H4 (cell line): Measurements from ENCODE around the gene MCIDAS. TPM values are rescaled to one million over a fixed set of nuclear protein-coding genes. Genes with fewer than 3 reads are reported as not detected.

Experiments used
- DNase-seq: peaks from one replicate; pipeline ENCODE4 v3.0.0-alpha.2; 2015; ENCODE audit warnings: low spot score
- total RNA-seq: library from RNA; depleted of rRNA; stranded (reverse); fragments of >200 nt; shearing (Covaris generic); gene quantifications from 2 replicates; pipeline ENCODE4 v1.2.3, GENCODE V29; 2014

The MCIDAS gene
- total RNA-seq, 1 experiment from 2014 or later = 0.48 TPM

DNA sequence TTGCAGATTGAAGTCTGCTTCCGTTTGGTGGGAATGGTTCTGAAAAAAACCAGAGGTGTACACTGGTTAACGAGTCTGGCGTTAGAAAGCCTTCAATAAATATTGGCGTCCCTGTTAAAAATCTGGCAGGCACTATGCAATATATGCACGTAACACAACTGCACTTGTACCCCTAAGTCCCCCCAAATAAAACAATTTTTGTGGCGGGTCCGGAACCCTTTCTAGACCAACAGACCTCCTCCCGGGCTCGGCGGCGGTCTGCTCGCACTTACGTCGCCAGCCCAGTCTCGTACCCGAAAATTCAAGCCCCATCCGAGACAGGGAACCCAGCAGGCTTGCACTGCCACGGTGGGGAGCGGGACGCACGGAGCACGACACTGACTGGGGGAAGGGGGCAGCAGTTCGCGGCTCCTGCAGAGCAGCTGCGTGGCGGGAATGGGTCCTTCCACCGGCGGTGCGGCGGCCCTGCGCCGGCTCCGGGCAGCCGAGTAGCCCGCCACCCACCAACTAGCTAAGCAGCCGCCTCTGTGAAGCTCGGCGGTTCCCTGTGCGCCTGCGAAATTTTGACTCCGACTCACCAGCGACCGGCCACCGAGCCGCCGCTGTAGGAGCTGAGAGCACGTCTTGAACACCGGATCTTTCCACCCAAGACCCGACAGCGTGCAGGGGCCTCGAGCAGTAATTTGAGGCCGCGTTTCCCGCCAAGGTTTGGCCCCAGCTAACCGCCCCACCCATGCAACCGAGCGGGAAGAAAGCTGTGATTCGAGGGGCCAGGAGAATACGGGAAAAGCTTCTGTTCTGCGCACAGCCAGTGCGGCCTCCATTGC, 3.9 kb downstream of the MCIDAS start:
- DNase-seq = no peak

DNA sequence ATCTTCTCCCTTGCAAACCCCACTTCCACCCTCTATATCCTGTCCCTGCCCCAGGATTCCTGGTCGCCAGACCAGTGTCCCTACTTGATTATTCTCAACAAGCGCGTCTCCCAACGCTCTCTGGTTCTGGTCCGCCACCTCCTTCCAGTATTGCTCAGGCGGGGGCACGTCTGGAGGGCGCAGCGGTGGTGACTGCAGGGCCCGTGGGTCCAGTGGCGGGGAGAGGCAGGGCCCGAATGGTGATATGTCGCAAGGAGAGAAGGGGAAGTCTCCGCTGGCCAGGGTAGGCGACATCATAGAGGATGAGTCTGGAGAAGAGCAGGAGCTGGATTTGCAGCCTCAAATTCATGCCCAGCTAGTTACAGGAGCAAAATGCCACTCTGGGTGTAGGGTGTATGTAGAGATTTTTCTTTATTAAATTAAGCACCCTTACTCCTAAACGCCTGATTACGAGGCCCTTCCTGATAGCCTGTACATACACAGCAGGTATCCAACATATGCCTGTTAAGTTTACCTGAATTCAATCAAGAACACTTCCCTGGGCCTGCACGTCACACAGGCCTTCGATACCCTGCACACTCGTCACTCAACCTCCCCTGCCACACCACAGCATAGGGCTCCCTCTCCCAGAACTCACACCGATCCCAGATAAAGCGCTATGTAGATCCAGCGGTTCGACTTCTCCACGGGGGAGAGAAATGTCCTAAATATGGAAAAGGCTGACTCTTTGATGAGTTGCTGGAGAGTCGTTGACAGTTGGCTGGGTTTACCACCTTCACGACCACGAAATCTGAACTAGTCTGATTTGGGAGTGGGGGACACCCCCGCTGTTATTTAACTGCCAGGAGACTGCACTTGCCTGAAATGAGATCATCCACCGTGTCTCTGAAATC, 4.8 kb downstream of the MCIDAS start:
- DNase-seq = no peak

DNA sequence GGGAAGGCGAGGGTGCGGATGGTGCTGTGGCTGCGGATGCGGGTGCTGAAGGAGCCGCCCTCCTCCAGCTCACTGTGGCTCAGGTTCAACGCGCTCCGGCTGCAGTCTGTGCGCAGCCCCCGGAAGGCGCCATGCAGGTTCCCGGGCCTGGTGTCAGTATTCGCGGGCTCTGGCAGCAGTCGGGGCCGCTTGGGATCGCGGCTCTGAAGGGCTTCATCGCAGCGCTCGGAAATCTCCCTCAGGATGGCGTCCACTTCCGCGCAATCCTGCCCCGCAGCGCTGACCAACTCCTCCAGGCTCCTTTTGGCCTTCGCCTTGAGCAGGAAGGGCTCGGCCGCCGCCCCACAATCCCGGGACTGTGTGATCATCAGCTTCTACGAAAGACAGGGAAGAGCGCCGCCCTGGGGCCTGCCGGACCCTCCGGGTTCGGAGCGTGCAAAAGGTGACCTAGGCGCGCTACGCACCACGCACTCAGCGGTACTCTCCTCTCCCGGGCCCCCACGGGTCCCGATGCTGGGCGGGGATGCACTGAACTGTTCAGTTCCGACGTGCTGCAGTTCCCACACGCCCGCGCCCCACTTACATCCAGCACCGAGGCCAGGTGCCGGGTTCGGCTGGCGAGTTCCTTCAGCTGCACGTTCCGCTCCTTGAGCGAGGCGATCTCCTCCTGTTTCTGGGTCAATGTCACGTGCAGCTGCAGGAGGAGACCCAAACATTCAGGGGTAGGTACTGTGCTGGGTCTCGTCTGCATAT, 6.5 kb downstream of the MCIDAS start:
- no peak for DNase-seq

DNA sequence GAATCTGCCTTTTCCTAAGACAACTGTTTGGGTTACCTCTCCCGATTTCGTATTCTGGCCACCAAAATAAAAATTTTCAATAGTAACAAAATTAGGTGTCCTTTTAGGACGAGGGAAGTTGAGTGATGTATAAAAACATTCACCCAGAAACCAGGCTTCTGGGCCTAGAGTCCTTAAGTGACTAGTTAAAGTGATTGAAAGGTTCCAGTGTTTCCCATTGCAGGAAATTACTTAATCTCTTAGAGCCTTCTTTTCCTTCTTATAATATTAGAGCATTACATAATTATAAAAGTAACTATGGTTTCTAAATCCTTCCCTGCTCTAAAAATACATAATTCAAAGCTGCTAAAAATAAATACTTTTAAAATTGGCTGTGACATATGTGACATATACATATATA, 7.3 kb downstream of the MCIDAS start:
- DNase-seq = no peak

DNA sequence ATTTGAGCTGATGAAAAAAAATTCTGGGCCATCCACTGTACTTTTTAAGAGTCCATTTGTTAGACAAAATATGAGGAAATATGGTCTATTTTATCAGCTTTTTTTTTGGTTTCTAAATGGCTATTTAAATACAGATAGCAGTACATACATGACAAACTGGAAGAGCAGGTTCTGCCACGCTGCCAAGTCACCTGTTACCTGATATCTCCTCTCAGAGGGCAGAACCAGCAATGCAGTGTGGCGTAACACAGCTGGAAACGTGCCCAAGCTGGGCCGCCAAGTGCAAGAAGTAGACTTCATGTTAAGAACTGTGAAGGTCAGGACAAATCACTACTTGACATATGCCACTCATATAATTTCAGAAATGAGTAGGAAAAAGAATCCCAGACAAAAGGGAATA, 8.1 kb downstream of the MCIDAS start:
- DNase-seq = no peak

DNA sequence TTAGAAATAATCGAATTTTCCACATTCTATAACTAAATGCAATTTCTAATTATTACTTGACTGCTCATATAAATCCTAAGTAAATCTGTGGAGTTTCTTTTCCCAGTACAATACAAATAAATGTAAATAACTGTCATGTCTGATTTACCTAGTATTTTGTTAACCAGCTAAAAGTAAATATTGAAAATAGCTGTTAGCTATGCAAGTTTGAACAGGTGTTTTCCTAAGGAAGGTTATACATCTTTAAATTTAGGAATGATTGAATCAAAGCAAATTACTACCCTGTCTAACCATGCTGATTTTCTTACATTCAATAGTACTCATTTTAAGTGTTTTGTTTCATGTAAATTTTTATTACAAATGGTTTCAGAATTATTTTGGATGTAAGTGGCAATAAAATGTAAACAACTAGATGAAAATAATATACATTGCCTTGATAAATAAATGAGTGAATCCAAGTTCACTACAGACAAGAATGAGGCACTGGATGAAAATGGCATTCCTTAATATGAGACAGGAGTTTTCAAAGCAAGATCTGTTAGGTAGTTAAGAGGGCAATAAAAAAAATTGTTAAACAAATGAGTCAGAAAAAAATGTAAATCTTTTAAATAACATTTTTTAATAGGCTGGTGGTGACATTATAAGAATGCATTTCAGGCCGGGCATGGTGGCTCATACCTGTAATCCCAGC, 15.8 kb downstream of the MCIDAS start:
- no peak for DNase-seq

DNA sequence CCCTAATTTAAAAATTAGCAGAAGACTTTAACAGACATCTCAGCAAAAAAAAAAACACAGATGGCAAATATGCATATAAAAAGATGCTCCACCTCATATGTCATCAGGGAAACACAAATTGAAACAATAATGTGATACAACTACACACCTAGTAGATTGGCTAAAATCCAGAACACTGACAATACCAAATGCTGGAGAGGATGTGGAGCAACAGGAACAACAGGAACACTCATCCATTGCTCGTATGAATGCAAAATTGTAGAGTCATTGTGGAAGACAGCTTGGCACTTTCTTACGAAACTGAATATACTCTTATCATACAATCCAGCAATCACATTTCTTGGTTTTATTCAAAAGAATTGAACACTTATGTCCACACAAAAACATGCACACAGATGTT, 22.1 kb downstream of the MCIDAS start:
- no peak for DNase-seq

DNA sequence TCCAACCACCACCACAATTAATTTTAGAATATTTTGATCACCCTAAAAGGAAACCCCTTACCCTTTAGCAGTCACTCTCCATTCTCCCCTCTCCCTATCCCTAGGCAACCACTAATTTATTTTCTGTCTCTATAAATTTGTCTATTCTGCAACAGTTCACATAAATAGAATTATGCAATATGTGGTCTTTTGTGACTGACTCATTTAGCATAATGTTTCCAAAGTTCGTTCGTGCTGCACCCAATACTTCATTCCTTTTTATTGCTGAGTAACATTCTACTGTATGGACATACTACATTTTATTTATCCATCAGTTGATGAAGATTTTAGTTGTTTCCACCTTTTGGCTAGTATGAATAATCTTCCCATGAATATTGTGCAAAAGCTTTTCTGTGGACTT, 36.0 kb downstream of the MCIDAS start:
- DNase-seq = no peak

DNA sequence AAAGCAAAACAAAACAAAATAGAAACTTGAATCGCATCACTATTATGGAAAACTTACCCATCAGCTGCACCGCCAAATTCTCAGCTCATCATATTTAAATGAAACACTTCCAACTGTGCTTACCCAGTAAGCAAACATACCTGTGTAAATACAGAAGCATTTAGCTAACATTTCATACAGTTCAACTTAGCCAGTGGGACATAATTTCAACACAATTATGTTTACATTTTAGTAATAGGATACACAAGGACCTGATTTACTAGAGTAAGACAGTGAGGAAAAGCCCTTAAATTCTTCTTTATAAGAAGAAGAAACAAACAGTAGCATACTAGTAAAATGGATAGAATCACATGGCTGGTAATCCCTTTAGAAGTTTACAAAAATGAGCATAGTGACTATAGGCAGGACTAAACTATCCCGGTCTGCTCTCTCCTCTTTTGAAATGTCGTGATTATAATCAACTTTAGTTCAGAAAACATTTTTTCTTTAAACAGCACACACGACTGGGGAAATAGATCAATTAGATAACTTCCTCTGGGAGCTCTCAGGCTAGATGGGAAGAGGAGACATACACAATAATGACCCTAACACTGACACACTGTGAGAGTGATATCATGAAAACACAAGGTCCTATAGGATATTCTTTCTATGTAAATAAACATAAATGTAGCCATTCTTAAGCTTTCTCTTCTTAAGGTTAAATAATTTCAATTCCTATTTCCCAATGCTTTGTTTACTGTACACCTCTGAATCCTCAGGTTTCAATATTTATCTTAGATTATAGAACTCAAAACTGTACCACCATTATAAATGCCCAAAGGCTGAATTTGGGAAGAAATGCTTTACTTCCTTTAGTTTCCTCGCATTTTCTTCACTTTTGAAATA, 38.2 kb downstream of the MCIDAS start:
- DNase-seq = no peak

DNA sequence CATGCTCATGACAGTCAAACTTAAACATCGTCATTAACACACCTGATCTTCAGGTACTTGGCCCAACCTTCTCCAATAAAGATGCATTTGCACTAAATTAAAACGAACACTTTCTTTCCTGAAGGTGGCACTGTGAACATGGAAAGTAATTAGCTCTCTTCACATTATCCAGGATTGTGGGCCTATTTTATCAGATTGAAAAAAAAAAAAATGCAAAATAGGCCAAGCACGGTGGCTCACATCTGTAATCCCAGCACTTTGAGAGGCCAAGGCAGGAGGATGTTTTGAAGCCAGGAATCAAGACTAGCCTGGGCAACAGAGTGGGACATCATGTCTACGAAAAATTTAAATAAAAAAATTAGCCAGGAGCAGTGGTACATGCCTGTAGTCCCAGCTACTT, 39.7 kb downstream of the MCIDAS start:
- peak; percentile 24 for DNase-seq

DNA sequence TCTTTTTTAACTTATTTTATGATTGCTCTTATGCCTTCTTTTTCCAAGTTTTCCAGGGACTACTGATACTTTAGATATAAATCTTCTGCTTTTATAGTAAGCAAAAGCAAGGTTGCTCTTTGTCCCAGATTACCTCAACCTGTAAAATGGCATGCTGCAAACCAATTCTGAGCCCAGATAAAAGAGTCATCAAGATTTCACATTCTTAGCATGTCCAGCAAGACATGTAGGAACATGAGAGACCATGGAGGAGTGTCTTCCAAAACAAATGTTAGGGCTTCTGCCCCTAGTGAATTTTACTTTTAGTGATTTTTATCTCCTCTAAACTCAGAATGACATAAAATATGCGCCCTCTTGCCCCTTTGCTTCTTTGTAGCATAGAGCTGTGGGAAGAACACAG, 47.1 kb downstream of the MCIDAS start:
- DNase-seq = no peak

DNA sequence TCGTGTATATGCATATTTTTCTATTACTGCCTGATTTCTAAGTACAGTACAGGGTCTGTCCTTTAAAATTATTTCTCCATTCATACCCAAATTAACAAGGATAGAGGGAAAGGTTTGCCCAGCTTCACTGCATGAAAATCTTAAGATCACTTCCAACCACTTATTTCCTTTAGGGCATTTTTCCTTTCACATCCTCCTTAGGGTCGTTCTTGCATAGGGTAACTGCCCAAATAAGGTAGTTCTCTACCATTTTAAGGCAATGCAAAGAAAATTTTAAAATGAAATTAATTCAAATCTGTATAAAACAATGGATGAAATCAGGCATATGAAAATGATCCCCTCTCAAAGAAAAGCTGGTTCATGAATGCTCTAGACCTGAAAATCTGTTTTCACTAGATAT, 50.0 kb downstream of the MCIDAS start:
- DNase-seq = no peak

DNA sequence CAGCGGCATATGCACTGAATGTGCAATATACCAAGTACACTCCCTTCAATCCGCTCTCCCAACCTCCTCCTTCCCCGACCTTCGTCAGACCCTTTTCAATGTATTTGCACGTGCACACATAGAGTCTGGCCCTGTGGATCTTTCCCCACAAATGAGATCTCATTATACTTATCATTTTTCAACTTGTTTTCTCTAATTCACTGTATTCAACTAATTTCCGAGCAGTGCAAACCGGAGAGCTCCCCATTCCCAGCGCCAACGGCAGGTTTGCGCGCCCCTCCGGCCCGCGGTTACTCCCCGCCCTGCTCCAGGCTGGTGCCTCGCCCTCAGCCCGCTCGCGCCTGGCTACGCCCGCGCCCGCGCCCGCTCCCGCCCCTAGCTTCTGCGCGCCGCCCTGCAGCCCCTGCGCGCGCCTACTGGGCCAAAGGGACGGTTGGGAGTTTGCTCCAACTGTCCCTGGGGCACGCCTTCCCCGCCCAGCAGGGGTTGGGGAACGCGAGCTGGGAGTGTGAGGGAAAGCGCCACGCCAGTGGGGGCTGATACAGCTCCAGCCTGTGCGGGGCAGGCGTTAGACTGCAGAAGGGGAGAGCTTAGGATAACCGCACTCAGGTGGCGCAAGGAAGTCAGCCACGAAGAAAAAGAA, 50.8 kb downstream of the MCIDAS start:
- DNase-seq = peak; percentile 50

DNA sequence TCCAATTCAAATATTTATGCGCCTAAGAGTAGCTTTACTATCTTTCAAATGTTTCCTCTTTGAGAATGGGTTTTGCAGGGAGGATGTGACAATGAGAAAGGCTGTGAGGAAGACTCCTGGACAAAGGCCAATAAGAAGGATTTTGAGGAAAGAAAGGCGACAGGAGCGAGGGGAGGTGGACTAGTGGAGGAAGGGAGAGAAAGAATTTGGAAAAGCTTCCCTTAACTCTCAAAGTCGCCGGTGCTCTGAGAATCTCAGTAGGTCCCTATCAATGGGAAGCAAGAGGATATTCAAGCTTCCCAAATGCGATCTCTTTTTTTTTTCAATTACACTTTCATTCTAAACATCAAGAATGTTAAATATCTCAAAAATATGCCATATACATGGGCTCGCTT, 51.3 kb downstream of the MCIDAS start:
- DNase-seq = no peak

DNA sequence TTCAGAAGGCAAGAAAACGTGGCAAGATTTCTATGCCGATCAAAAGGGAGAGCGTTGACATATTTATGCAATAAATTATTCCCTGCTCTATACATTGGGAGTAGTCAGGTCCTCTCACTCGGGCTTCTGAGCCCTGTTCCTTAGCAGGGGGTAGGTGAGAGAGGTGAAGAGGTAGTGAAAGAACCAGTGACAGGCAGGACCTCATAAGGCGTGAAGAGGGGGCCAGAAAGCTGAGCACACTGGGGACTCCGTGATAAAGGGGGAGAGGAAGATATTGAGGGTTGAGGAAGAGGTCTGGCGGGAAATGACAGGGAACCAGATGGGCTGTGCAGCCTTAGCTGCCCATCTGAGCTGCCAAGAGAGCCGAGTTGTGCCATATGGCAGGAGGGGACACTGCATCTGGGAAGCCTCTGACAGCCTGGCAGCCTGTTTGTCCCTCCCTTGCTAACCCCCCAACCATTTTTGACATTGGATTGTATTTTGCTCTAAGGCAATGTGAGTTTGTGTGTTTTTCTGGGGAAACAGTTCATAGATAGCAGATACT, 53.4 kb downstream of the MCIDAS start:
- DNase-seq = no peak

DNA sequence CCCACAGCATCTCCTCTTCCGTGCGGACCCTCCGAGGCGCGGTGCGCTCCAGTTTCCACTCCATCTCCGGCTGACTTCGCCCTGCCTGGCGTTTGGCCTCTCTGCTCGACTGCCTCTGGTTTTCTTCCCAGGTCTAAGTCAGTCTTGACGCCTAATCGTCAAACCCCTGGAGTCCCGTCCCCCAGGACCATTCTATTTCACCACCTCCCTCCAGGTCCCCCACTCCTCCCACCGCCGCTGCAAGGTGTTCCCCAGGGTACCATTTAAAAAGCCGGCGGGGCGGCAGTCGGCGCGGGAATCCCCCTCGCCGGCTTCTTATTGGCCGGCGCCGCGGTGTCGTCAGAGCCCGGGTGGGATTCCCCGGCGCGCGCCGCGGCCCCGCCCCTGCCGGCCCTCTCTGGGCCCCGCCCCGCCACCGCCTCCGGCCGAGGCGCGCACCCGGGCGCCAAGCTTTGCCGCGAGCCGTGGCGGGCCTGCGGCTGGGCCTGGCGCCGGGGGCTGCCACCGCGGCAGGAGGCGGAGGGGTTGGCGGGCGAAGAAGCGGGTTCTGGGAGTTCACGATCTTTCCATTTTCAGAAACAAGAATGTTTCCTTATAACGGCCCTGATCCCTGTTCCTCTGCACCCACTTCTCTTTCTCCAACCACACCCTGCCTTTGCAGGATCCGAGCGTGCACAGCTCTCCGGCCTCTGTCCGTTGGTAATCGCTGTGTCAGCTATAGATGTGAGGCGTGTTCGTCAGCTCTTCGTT, 54.0 kb downstream of the MCIDAS start, which contains the start of gene CDC20B:
Gene CDC20B (minus strand): TSS at position 241 of the 750 bp plus-strand sequence. CDS start 177 bp downstream, at position 64.
- peak; percentile 26 for DNase-seq

DNA sequence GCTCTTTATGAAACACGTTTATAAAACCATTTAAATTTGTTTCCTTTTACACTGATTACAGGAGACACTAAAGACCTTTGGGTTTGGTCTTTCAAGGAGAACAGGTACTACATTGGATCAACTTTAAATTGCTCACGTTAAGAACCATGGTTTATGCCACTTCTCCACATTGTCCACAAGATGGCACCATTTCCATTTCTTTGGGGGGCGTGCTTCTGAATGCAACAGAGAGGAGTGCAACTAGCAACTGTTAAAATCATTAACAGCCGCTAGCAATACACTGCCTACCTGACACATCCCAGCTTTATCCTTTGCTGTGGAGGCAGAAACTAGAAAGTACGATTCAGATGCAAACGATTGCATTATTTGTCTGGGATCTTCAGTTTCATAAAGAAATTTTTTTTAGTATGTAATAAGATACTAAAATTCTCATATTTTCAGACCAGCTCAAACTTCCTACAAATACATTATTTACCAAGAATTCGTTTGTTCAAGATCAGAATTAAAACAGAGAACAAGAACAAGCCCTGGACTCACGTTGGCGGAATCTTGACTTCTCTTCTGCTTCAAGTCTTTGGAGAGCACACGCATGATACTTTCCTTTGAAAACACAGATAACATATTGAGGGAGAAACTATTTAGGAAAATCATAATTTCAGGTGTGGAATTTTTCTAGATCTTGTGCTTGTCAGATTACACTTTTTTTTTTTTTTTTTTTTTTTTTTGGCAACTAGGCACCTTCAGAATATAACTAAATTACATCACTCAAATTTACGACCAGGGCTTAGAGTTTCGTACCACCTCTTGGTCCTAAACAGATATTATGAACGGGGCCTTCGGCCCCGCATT, 54.8 kb downstream of the MCIDAS start:
- peak; percentile 80 for DNase-seq

DNA sequence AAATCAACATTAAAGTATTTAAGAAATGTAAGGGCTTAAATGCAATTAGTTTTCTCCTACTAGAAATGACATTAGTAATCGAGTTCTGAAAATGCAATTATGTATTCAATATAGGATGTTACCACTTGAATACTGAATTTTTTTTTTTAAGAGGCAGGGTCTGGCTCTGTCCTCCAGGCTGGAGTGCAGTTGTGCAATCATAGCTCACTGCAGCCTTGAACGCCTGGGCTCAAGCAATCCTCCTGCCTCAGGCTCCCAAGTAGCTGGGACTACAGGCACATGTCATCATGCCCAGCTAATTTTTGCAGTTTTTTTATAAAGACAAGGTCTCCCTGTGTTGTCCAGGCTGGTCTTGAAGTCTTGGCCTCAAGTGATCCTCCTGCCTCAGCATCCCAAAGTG, 55.6 kb downstream of the MCIDAS start:
- no peak for DNase-seq
